Astrocyte of the hippocampus (primary cell): ENCODE results near the gene SVEP1.
"Not testable (repeated sequence)": the region's sequence is repeated elsewhere in the genome, so short reads cannot be mapped to it uniquely, and the experiment has no call there.

Experiments used
- DNase-seq: peaks from one replicate; pipeline ENCODE4 v3.0.0; 2011; ENCODE audit warnings: low read depth, low spot score

The SVEP1 gene

DNA sequence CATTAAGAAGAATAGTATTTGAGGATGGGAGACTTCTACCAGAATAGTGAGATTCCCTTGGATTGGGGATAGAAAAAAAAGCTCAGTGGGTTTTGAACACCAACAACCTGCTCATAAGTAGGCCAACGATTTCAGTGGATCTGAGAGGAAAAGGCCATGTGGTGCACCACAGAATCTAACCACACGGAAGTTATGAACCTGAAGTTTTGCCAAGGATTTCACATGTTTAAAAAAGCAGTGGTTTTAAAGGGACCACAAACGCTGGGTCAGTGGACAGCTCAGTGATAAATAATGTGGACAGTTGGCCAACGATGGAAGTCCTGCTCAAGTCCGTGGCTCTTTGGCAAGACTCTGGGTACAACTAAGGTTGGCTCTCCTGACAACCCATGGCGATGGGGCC lies 134.6 kb downstream of the SVEP1 start:
- DNase-seq, result peak; percentile 53

DNA sequence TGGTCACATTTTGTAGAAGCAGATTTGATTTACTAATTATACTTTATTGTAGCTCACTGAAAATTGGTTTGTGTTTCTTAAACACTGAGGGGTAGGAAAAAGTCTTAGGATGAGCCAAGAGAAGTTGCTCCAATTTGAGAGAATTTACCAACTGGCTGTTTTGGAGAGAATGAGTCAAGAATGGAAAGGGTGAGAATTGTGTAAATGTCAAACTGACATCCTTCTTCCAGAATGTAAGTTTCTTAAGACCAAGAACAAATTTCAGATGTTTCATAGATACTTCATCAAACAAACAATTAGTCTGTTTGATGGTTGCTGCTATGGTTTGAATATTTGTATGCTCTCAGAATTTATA lies 135.7 kb downstream of the SVEP1 start:
- no peak for DNase-seq

DNA sequence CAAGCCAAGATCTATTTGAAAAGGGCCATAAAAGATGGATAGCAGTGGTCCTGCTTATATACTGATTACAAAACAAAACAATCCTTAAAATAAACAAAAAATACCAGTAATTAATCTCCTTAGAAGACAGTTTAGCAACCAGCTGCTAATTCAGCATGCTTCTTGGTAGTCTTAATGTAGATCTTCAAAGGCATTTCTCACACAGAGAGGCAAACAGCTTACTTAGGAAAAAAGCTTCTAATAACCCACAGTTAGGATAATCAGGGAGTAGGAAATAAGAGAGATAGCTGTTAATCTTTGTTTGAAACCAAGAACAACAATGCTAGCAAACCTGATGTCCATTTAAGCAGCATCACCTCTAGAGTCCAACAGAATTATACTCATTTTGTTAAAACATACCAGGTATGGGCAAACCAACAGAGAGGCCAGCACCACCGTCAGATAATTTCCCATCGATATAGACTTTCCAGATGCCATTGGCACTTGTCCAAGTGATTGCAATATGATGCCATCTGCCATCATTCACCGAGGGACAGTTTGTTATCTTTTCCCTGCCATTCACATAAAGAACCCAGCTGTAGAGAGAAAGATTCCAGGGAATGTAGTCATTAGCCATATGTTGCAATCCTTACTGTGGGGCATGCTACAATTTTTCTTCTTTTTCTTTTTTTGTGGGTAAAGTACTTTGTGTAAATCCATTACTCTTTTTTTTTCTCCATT lies 136.2 kb downstream of the SVEP1 start:
- DNase-seq, result peak; percentile 10

DNA sequence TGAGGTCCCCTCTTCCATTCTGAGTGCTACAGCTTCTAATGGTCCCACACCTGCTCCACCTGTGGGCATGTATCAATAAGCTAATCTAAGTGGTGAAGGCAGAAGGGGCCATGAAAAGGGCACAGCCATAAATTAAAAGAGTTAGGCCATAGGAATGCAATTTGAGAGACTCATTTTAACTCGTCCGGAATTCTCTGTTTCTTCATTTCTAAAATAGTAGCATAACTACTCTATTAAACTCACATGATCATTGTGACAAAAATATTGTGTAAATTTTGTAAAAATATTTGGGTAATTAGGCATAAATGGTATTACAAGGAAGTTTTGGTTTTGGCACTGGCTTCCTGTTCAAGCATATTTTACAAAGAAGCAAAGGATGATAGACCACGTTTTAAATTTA lies 138.7 kb downstream of the SVEP1 start:
- DNase-seq, result no peak

DNA sequence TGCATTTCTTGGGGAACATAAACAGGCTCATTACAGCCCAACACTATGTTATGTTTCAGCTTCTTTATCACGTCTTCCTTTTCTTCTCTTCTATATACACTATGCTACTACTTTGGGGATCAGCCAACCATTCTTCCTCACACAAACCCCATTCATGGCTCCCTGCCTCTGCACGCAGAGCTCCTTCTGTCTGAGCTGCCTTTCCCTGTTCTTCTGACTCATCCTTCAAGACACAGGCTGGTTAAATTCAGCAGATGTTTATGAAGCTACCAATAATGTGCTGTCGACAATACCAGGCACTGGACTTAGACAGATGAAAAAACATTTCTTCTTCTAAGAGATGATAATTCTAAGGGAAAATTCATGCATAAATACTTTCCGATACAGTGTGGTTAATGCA lies 139.4 kb downstream of the SVEP1 start:
- peak; percentile 44 for DNase-seq

DNA sequence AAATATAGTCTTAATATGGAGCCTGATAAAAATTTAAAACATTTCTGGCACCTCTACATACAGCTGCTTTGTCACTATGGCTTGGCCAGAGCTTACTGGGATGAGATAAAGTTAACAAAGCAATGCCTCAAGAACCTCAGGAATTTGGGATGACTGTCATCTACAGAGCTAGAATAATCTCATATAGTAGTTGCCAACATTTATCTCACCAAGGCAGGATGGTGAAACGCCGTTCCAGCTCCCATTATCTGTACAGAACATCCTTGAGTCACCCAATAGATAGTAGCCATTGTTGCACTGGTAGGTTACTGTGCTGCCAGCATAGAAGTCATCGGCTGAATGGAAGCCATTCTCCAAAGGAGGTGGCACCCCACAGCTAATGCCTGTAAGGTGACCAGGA lies 147.3 kb downstream of the SVEP1 start:
- no peak for DNase-seq

DNA sequence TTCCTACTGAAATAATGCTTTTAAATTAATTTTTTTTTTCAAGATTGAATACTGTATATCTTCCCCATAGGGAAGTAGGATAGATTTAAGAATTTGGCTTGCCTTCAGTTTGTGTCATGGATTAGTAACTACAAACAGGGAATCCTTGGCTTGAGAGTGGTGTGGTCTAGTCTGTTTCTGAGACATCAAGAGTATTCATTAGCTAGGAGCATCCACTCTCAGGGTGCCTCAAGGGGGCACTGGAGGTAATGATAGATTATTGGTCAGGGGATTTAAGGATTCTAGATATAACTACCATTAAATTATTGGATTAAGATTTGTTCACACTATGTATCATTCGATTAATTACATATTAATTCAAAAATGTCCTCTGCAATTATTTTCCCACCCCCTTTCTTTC lies 150.1 kb downstream of the SVEP1 start:
- no peak for DNase-seq

DNA sequence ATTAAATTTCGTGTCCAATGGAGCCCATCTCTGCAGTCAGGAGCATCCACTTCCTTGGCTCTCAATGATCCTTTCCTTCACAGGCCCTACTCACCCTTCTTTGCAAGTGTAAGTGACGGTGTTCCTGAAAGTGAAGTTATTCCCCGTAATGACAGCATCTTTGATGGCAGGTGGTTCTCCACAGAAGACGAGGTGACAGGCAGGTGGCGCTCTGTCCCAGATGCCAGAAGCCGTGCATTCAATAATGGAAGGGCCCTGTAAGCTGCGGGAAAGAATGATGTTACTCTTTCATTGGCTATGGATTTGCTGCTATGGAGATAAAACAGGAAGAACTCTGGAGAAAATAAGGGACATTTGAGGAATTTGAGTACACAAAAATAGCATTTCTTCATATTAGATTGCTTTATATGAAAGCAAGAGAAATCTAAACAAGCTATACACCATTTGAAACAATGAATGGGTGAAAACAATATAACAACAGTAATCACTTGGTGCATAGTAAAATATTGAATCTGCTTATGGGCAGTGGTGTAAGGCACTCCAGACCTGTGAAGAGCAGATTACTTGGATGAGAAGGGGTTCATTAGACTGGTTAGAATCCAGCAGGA lies 151.9 kb downstream of the SVEP1 start:
- peak; percentile 51 for DNase-seq

DNA sequence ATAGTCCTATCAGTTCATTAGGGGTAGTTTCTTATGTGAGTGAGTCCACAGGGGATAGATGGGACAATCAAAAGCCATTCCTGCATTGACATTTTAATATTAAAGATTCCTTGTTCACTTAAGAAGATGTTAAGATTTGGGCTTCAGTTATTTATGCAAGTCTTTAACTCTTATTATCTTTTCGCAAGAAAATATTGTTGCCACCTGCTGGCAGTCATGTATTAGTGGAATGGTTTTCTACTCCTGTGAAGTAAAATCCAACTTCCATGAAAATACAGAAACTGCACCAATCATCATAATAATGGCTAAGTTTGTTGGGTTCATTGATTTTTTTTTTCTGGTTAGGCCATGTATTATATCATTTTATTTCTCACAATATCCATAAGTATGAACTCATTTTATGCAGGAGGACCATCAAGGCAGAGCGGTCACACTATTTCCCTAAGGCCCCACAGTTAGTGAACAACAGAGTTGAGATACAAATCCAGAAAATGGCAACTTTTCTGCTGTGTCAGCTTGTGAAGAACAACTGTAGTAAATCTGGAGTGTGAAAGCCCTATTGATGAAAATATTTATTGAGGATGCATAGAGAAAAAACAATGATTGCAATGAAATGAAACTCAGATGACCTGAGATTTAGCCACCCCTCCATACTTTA lies 153.4 kb downstream of the SVEP1 start:
- peak; percentile 31 for DNase-seq

DNA sequence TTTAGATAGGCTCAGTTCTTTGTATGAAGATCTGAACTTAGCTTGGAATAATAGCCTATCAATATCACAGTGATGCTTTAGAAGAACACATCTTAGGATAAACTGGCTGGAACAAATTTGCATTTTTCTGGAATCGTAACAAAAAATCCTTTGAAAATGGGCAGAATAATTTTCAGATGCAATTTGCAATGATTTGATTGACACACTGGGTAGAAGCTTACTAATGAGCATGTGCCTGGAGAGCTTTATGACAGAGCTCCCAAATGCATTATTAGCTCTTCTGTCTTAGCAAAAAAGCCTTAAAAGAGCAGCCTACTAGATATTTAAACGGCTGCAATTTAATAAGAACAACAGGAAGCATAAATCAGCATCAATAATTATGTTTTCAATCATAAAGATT lies 165.1 kb downstream of the SVEP1 start:
- no peak for DNase-seq

DNA sequence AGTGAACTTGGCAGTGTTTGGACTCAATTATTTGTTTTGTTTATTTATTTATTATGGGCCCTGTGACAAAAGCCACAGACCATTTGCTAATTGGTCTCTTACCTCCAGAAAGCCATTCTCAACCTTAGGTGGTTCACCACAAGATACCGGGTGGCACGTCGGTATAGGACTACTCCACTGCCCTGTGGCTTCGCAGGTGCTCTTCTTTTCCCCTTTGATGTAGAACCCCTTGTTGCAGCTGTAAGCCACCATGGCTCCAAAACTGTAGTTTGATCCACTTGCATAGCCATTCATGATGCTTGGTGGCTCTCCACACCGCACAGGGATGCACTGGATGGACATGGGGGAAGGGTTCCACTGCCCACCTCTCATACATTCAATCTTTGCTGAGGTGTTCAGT lies 168.6 kb downstream of the SVEP1 start:
- no peak for DNase-seq

DNA sequence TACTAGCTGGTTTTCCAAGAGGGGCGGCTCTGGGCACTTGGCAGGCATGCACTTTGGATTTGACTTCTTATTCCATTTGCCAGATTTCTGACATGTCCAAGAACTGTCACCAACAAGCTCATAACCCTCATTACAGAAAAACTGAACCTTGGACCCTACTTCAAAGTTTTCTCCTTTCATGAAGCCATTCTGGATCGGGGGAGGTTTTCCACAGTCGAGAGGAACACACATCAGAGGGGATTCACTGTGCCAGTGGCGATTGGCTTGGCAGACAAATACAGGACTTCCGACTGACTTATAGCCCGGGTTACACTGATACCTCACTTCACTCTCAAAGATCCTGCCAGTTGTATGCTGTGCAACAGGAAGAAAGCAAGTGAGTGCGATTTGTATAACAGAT lies 170.9 kb downstream of the SVEP1 start:
- DNase-seq, result no peak

DNA sequence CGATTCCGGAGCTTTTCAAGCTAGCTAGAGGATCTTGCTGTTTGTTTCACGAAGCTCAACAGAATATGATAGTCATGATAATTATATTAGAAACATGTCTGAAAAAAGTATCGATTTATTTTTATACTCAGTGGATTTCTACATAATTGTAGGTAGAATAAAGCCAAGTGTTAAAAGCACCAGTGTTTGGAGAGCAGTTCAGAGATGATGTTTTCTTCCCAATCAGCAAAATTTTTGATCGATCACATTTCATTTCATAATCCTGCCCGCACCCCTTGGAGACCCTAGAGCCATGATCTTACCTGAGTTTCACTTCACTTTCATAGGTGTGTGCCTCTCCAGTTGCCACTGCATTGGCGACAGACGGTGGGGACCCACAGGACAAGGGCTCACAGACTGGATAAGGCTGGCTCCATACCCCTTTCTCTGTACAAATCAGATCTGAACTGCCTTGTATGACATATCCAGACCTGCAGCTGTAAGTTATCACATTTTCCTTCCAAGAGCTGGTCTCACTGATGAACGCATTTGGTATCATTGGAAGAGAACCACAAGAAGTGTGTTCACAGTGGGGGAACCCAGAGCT lies 173.6 kb downstream of the SVEP1 start:
- no peak for DNase-seq

DNA sequence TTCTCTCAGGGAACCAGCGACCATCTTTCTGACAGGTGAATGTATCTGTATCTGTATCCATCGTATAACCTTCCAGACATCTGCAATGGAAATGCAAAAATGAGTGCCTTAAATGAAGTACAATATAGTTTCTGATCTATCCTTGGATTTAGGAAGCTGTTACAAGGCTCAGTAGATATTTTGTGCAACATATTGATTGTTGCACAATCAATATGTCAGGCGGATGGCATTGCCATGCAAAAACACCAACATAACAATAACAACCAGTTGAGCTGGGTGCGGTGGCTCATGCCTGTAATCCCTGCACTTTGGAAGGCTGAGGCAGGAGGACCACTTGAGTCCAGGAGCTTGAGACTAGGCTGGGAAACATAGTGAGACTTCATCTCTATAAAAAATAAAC lies 175.1 kb downstream of the SVEP1 start:
- no peak for DNase-seq

DNA sequence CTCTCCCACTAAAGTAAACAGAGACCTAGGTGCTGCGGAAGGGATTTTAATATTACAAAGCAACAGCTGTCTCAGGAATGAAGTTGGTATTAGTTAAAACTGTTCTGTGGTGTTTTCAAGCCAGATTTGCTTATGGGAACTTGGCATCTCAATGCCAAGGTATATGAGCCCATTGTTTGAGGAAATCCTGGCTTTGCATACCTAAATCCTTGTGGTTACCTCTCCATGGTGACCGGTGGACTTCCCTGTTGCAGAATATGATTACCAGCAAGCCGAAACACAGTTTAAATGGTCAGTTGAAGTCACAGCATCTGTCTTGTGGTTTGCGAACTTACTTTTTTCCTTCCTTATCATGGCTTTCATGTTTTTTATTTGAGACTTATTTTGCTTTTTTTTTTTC lies 179.6 kb downstream of the SVEP1 start:
- DNase-seq, result peak; percentile 11

DNA sequence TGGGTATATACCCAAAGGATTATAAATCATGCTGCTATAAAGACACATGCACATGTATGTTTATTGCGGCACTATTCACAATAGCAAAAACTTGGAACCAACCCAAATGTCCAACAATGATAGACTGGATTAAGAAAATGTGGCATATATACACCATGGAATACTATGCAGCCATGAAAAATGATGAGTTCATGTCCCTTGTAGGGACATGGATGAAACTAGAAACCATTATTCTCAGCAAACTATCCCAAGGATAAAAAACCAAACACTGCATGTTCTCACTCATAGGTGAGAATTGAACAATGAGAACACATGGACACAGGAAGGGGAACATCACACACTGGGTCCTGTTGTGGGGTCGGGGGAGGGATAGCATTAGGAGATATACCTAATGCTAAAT lies 180.5 kb downstream of the SVEP1 start:
- not testable (repeated sequence) for DNase-seq

DNA sequence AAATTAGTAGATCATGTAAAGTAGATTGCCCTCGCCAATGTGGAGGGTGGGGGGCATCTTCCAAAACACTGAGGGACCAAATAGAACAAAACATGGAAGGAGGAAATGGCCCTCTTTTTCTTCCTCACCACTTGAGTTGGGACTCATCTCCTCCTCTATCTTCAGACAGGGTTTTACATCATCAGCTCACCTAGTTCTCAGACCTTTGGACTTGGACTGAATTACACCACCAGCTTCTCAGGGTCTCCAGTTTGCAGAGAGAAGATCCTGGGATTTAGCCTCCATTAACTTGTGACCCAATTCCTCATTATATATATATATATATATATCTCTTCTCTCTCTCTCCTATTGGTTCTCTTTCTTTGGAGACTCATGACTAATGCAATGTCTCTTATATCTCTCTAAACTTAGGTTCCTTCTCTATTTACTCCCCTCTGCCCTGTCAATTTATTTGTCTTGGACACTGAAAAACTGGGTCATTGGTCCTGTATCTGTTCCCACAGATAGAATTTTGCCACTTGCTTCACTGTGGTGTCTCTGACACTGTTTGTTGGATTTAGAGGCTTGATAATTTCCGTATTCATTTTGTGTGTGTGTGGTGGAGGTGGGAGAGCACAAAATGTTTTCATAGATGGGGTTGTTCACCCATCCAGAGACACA lies 187.6 kb downstream of the SVEP1 start:
- DNase-seq, result no peak

DNA sequence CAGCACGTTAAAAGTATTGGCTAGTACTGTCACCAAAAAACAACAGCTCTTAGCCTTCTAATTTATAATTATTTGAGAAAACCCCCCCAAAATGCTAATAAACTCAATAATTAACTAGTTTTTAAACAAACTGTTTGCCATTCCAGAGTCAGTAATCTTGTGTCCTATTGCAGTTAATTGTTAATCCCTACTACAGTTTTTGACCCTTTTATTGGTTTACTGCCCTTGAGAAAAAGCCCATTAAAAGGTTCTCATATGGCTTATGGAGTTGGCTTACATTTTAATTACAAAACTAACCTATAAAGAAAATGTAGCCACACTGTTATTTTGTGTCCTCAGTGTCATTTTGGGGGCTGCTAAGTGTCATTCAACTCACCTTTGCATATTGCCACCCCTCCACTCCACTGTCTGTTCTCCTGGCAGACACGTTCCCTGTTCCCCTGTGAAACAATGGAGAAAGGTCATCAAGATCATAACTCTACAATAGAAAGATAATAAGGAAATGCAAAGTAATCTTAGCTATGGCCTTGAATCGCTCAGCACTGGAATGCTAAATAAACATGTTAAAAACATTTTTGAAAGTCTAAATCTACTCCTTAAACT lies 190.3 kb downstream of the SVEP1 start:
- DNase-seq, result no peak

DNA sequence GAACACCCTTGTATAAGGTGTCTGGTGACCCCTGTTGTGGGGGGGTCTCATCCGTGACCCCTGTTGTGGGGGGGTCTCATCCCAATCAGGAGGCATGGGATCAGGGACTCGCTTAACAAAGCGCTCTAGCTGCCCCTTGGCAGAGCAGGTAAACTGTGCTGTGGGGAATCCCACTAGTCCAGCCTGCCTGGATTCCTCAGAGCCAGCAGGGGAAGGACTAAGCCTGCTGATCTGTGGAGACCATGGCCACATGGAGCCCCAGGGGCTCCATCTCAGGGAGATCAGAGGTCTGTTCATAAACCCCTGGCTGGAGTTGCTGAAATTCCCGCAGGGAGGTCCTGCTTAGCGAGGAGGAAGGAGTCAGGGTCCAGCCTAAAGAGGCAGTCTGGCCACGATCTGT lies 196.1 kb downstream of the SVEP1 start:
- no peak for DNase-seq

DNA sequence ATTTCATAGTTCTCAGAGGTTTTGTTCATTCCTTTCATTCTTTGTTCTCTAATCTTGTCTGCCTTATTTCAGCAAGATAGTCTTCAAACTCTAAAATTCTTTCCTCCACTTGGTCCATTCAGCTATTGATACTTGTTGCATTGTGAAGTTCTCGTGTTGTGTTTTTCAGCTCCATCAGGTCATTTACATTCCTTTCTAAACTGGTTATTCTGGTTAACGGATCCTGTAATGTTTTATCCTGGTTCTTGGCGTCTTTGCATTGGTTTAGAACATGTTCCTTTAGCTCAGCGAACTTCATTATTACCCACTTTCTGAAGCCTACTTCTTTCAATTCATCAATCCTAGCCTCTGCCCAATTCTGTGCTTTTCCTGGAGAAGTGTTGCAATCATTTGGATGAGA lies 196.8 kb downstream of the SVEP1 start:
- no peak for DNase-seq

DNA sequence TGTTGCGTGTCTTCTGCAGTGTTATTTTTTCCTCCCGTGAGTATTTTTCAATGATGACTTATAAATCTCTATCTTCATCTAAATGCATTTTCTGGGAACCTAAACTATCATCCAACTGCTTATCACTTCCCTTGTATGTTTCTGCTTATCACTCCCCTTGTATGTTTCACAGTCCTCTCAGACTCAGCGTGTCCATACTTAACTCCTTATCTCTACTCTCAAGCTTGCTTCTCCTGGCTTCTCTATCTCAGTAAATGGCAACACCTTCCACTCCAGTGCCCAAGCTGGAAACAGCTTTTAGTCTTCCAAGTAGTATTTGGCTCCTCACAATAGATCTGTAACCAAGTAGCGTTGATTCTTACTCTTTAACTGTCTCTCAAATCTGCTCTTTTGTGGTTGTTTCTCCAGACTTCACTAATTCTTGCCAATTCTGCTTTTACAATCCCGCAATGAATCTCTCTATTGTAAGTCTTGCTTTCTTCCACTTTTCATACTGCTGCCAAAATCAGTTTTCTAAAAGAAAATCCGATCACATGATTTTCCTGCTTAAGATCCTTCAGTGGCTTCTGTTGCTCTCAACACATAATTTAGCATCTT lies 208.0 kb downstream of the SVEP1 start:
- DNase-seq, result peak; percentile 10

DNA sequence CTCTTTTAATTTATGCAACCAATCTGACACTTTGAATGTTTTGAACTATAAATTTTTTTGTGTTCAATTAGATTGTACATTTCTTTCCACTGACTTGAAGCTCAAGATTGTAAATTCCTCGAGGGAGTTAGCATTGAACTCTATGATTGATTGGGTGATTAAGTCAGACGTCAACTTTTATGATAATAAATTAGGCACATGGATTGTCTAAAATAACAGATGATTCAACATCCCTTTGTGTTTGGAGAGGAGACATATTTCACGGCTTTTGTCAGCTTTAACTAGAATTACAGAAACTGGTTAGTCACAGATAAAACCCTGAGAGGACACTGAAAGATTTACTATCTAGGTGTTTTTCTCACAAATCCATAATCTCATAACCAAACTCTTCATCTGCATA lies 209.2 kb downstream of the SVEP1 start:
- no peak for DNase-seq
